GM21360 (cell line): ENCODE measurements around the gene SSR3.

Experiments used
- ATAC-seq: cut with Tn5 transposase; IDR thresholded peaks from one replicate; pipeline ENCODE4 v1.9.1; 2021; ENCODE audit warnings: mild to moderate bottlenecking, moderate library complexity; ENCODE audit not compliant: unreplicated experiment

SSR3 gene

DNA sequence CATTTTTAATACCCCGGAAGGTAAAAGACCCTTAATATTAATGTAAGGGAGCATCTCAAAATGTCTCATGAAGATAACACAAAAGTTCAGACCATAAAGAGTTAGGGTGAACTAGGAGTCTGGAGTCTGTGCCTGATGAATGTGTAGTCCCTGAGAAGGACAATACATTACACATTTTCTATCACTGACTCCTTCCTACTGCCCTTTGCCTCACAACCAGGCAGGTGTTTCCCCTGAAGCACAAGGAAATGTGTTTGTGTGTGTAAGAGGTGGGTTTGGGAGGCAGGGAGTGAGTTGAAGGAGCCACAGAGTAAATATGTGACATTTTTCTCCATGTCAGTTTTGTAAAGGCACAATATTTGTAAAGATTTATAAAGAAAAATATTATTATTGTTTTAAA is 59.1 kb downstream of the SSR3 start:
- no peak for ATAC-seq

DNA sequence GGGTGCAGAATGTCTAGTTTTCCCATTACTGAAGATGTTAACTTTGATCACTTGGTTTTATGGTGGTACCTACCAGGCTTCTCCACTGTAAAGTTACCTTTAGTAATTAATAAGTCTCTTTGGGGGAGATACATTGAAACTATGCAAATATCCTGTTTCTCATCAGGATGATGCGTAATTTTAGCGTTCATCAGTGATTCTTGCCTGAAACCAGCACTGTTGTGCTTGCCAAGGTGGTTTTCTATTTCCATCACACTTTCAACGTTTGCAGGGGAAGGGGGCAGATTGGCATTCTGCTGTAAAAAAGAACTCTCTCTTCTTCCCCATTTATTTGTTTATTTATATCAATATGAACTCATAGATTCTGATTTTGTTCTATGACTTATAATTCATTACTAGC is 61.0 kb downstream of the SSR3 start:
- no peak for ATAC-seq

DNA sequence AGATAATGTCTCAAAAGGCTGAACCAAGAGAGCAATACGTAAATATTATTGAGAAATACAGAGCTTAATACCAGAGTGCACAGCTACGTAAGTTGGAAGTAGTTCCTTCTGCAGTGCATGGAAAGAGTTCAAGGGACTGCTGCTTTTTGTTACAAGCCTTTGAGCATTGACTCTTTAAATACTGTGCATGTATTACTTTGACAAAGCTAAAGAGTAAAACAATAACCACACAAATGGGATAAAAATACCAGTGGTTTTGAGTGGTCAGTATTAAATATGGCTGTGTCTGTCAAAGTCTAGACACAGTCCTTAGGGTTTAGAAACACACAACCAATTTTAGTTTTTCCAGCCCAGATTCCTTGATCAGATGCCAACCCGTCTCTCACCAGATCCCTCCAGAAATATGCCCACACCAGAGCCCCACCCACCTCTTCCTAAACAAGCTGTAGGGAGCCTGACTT is 62.1 kb downstream of the SSR3 start:
- no peak for ATAC-seq

DNA sequence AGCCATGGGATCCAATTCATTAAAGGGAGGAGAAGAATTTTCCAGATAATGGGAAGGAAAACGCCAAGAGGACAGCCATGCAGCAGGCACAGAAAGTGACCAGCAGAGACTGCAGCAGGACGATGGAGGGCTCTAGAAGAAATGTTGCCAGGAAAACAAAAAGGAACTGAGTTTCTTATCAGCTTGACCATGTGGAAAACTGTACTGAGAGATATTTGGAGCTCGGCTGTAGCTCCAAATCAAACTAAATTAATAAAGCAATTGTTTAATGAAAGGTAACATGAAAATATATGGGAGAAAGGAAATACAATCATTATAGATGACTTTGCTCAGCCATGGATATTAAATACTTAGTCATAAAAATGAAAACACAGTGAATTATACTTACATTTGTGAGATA is 63.7 kb downstream of the SSR3 start:
- no peak for ATAC-seq
